Epithelial cell of proximal tubule (primary cell): ENCODE measurements around the gene PRPF40B. TPM values are rescaled to one million over a fixed set of nuclear protein-coding genes. Genes with fewer than 3 reads are reported as not detected.

ENCODE experiments used
- DNase-seq: peaks from one replicate; pipeline ENCODE4 v3.0.0-alpha.2; 2011; ENCODE audit warnings: low read depth
- H3K4me3 ChIP-seq: 2 replicates; pipeline ENCODE4 v1.5.1; 2011; ENCODE audit warnings: low read depth, mild to moderate bottlenecking, low read length
- total RNA-seq: library from RNA; depleted of rRNA; stranded (reverse); fragments of >200 nt; gene quantifications from 2 replicates; pipeline ENCODE4 v1.2.3, GENCODE V29; 2015
- TF ChIP-seq, protein P1 (sequence below): conservative IDR thresholded peaks from 2 replicates; pipeline ENCODE4 v1.5.1; 2012; ENCODE audit warnings: low read depth, mild to moderate bottlenecking, low read length

Gene PRPF40B
- total RNA-seq, 1 donor from 2014 or later = 10.6 TPM

DNA sequence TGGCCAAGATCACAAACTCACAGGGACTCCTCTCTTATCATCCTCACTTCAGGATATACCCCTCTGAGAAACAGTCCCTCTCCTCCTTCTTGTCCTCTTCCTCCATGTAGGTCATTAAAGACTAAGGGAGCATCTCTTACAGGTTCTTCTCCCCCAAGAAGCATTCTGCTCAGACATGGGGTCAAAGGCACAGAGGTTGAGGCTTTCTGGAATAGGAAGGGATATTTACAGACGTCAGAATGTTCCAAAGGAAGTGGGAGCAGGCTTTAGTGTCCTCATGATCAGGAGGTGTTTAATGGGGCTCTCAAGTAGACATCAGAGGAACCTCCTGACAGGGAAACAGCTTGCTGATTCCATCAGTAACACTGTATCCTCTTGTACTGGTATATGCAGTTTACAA, 36.4 kb downstream of the PRPF40B start:
- DNase-seq = no peak
- H3K4me3 ChIP-seq = no peak overlapping the region
- TF ChIP-seq, protein P1, sequence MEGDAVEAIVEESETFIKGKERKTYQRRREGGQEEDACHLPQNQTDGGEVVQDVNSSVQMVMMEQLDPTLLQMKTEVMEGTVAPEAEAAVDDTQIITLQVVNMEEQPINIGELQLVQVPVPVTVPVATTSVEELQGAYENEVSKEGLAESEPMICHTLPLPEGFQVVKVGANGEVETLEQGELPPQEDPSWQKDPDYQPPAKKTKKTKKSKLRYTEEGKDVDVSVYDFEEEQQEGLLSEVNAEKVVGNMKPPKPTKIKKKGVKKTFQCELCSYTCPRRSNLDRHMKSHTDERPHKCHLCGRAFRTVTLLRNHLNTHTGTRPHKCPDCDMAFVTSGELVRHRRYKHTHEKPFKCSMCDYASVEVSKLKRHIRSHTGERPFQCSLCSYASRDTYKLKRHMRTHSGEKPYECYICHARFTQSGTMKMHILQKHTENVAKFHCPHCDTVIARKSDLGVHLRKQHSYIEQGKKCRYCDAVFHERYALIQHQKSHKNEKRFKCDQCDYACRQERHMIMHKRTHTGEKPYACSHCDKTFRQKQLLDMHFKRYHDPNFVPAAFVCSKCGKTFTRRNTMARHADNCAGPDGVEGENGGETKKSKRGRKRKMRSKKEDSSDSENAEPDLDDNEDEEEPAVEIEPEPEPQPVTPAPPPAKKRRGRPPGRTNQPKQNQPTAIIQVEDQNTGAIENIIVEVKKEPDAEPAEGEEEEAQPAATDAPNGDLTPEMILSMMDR = no peak

DNA sequence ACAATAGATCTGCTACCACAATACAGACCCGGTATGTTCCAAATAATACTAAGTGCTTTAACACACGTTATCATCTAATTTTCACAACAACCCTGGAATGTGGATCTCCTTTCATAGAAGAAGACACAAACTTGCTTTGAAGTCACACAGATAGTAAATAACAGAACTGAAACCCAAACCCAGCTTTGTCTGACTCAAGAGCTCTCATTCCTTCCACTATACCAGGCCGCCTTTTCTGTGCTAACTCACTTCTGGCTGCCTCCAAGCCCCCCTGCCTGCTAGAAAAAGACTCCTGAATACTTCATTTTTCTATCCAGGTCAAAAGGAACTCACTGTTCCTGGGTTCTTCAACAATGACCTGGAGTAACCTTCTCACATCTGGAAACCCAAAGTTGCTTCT, 37.8 kb downstream of the PRPF40B start:
- no peak for DNase-seq
- TF ChIP-seq, protein P1 = no peak
- H3K4me3 ChIP-seq = no peak overlapping the region

DNA sequence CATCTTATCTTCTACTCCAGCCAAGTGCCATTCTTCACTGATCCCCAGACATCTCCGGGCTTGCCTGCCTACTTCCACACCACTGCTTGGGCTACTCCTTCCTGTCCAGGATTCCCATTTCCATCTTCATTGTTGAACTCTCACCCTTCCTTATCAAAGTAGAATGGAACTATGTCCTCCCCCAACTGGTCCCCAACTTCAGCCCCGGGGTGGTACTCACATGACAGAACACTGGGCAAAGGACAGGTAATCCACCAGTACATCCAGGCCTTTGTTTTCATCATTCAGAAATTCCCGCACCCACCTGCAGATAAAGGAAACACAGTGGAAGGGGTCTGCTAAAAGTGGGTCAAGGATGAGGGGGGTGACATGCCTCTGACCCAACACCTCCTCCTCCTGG, 38.4 kb downstream of the PRPF40B start:
- no peak for DNase-seq
- TF ChIP-seq, protein P1 = no peak
- H3K4me3 ChIP-seq = no peak overlapping the region

DNA sequence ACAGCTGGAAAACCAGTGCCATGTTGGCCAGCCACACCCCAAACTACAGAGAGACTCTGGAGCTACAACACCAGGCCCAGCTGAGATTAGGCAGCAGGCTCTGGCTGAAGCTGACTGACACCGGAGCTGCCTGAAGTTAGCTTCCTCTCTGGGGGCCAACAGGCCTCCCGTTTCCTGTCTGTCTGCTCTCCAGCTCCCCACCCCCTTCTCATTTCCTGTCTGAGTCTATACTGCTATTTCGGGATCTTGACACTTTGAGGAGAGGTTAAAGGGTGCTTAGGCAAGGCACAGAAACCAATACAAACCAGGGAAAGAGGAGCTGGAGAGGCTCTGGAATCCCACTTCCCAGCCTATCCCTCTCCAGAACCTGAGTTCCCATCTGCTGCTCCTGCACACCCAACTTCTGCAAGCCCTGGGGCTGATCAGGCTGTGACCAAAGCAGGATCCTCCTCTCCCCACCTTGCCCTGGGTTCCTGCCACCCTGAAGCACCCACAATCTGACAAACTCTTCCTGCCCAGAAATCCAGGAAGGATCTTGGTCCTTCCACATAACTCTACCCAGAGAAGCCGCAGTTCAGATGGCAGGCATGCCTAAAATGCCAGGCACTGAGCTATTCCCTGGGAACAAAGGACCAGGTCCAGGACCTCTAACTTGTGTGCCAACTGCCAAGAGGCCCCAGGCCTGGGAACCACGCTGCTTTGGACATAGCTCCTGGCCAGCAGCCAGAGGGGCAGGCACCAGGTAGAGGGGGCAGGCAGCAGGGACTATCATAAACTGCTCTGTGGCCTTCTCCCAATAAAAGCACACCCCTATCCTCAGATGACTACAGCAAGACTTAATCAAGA, 39.9 kb downstream of the PRPF40B start:
- DNase-seq = no peak
- TF ChIP-seq, protein P1 = no peak
- no peak overlapping the region for H3K4me3 ChIP-seq

DNA sequence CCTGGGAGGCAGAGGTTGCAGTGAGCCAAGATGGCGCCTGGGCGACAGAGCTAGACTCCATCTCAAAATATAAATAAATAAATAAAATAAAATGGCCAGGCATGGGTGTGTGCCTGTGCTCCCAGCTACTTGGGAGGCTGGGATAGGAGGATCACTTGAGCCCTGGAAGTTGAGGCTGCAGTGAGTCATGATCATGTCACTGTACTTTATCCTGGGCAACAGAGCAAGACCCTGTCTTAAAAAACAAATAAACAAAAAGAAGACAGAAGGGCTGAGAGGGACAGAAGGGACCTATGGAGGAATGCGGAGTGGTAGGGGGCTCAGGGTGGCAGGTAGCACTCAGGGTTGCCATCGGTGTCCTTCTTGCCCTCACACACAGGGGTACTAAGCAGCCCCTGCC, 40.8 kb downstream of the PRPF40B start:
- TF ChIP-seq, protein P1 = no peak
- no peak for DNase-seq
- H3K4me3 ChIP-seq = no peak overlapping the region

DNA sequence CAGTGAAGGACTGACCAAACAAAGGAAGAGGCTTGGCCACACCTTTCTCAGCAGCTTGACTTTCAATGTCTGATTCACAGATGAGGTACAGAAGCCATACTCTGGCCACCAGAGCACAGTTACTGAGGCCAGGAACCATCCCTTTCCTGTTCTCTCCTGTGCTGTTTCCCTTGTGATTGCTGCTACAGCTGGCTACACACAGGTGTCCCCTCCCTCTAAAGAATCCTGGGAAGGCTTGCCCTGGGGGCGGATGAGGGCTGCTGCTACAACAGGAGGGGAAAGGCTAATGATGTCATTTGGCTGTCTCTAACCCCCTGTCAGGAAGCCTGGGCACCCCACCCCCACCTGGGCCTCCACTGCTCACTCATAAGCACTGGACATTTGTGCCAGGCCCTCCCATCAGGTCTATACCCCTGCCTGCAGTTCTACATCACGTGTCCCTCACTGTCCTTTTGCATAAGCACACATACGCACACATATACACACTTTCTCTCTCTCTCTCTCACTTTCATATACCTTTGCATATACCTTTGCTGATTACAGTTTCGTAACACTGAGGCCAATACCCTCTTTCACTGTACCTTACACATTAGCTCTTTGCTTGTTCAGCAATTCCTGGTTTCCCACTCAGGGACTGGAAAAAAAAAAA, 41.4 kb downstream of the PRPF40B start:
- no peak overlapping the region for H3K4me3 ChIP-seq
- TF ChIP-seq, protein P1 = no peak
- DNase-seq = no peak
